PC-3 (cell line): ENCODE measurements around the gene HSF2.

Source experiments
- CTCF ChIP-seq: fragments of 300-600 bp; sonication (generic); conservative IDR thresholded peaks from 2 replicates; pipeline ENCODE4 v1.5.1; 2017; ENCODE audit warnings: antibody characterized with exemption, low read depth, mild to moderate bottlenecking, low read length
- EZH2 ChIP-seq: fragments of 300-600 bp; sonication (generic); IDR thresholded peaks from one replicate; pipeline ENCODE4 v1.6.1; 2017; ENCODE audit warnings: antibody characterized with exemption, mild to moderate bottlenecking, low read length; ENCODE audit not compliant: unreplicated experiment

- no peak for TF ChIP-seq CTCF
- no peak for TF ChIP-seq EZH2
These were observed 25.1 kb upstream of the HSF2 start for GRCh38 chr6:122374307-122374706.
